SU-DHL-6 (cell line): ENCODE results near the gene LLCFC1.

ENCODE experiments used
- EZH2phosphoT487 ChIP-seq: fragments of 200-600 bp; sonication (generic), shearing (Covaris generic); conservative IDR thresholded peaks from 2 replicates; pipeline ENCODE4 v1.6.1; 2018; ENCODE audit warnings: mild to moderate bottlenecking, antibody characterized with exemption, low read length, moderate library complexity, mixed read lengths
- TF ChIP-seq, protein P1 (sequence below): fragments of 200-600 bp; sonication (generic); IDR thresholded peaks from one replicate; pipeline ENCODE4 v1.5.1; 2017; ENCODE audit warnings: antibody characterized with exemption, mild to moderate bottlenecking, low read length, moderate library complexity; ENCODE audit not compliant: insufficient read depth, poor library complexity, severe bottlenecking

DNA sequence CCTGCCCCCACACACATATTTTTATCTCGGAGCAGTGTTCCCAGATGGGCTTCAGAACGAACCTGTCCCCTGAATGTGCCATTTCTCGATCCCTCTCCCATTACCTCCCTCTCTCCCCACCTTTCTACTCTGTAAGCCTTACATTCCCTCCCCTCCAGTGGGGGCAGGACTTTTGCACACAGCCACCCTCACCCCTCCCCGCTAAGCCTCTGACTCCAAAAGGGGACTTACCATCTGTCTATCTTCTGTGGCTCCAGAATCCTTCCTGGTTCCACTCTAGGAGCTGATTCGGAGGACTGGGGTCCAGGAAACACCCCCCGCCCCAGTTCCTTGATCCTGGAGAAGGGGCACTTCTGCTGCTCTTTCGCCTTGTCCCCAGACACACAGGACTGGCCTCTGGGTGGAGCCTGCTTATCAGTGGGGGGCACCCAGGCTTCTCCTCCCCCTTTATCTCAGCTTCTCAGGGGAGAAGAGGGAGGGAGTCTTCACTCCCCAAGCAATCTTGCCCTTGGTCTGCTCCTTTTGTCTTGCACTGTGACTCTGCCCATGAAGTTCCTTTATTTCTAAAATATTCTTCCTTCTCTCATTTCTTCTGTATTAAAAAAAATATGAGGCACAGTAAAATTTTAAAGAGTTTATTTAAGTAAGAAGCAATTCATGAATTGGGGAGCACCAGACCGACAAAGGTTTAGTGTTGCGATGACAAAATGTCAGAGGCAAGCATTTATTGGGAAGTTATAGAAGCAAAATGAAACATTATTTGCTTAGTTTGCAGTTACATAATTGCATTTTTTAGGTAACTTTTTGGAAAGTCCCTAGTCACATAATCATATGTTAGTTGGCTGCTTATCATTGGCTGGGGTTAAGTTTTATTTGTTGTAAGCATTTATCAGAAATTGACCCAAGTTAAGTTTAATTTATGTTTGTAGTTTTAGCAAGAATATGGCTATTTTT lies 23.0 kb downstream of the LLCFC1 start, which contains the start of gene KEL:
- TF ChIP-seq, protein P1, sequence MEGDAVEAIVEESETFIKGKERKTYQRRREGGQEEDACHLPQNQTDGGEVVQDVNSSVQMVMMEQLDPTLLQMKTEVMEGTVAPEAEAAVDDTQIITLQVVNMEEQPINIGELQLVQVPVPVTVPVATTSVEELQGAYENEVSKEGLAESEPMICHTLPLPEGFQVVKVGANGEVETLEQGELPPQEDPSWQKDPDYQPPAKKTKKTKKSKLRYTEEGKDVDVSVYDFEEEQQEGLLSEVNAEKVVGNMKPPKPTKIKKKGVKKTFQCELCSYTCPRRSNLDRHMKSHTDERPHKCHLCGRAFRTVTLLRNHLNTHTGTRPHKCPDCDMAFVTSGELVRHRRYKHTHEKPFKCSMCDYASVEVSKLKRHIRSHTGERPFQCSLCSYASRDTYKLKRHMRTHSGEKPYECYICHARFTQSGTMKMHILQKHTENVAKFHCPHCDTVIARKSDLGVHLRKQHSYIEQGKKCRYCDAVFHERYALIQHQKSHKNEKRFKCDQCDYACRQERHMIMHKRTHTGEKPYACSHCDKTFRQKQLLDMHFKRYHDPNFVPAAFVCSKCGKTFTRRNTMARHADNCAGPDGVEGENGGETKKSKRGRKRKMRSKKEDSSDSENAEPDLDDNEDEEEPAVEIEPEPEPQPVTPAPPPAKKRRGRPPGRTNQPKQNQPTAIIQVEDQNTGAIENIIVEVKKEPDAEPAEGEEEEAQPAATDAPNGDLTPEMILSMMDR, result no peak
- no peak for TF ChIP-seq EZH2phosphoT487
